CD4-positive, alpha-beta T cell (primary cell): ENCODE measurements around the gene CIZ1. TPM values are rescaled to one million over a fixed set of nuclear protein-coding genes. Genes with fewer than 3 reads are reported as not detected.

Experiments used
- ATAC-seq: fragments of 200-7000 bp; cut with Tn5 transposase; one replicate; pipeline ENCODE4 v1.10.0; 2022; ENCODE audit warnings: mild to moderate bottlenecking; ENCODE audit not compliant: poor library complexity
- CTCF ChIA-PET: fragments of 350-600 bp; sonication (Branson Sonifier 250); formaldehyde crosslinking; loops from one replicate; lab custom pipeline; 2021; ENCODE audit warnings: antibody characterized with exemption, inconsistent platforms; lab: Charles Lee
- POLR2A ChIA-PET: fragments of 350-600 bp; sonication (Branson Sonifier 250); formaldehyde crosslinking; loops from one replicate; lab custom pipeline; 2021; ENCODE audit warnings: antibody characterized with exemption, inconsistent platforms; lab: Charles Lee
- DNase-seq, 14 experiments: peaks; one replicate each; pipeline ENCODE4 v3.0.0-alpha.2; 2013 to 2020; ENCODE audit warnings: mixed read lengths in 2 of 14
- H3K27ac ChIP-seq, 2 donors: one replicate each; pipeline versions ENCODE4 v1.5.1 to v1.7.0; 2013; ENCODE audit warnings: low read length in 2 of 2, low read depth in 1 of 2, mild to moderate bottlenecking in 1 of 2
- H3K27me3 ChIP-seq, 2 experiments: 1 replicate in 1 of 2; 2 replicates in 1 of 2; pipeline versions ENCODE4 v1.6.1 to v1.7.0; 2013; ENCODE audit warnings: low read length in 2 of 2, control low read depth in 1 of 2, mild to moderate bottlenecking in 1 of 2, moderate library complexity in 1 of 2; ENCODE audit not compliant: insufficient read depth in 2 of 2, control insufficient read depth in 1 of 2
- H3K36me3 ChIP-seq: one replicate; pipeline ENCODE4 v1.6.1; 2013; ENCODE audit warnings: low read length, control low read depth; ENCODE audit not compliant: insufficient read depth
- H3K4me1 ChIP-seq: one replicate; pipeline ENCODE4 v1.6.1; 2013; ENCODE audit warnings: low read length, control low read depth; ENCODE audit not compliant: insufficient read depth
- H3K4me3 ChIP-seq: one replicate; pipeline ENCODE4 v1.5.1; 2013; ENCODE audit warnings: mild to moderate bottlenecking, low read length, moderate library complexity
- H3K9me3 ChIP-seq, 2 experiments: 1 replicate in 1 of 2; 2 replicates in 1 of 2; pipeline versions ENCODE4 v1.6.1 to v1.7.0; 2013; ENCODE audit warnings: low read length in 2 of 2, mild to moderate bottlenecking in 2 of 2, control low read depth in 1 of 2, moderate library complexity in 1 of 2; ENCODE audit not compliant: control insufficient read depth in 1 of 2, insufficient read depth in 1 of 2
- H3K27ac Mint-ChIP-seq: one replicate; pipeline ENCODE4 v1.8.0; 2020; ENCODE audit warnings: mixed read lengths
- H3K27me3 Mint-ChIP-seq: one replicate; pipeline ENCODE4 v1.8.0; 2021; ENCODE audit warnings: mixed read lengths
- H3K36me3 Mint-ChIP-seq: one replicate; pipeline ENCODE4 v1.8.0; 2021; ENCODE audit warnings: low read depth, mixed read lengths
- H3K4me1 Mint-ChIP-seq: one replicate; pipeline ENCODE4 v1.8.0; 2021; ENCODE audit warnings: low read depth, mixed read lengths
- H3K4me3 Mint-ChIP-seq: one replicate; pipeline ENCODE4 v1.8.0; 2020; ENCODE audit warnings: mild to moderate bottlenecking, mixed read lengths
- H3K9me3 Mint-ChIP-seq: one replicate; pipeline ENCODE4 v1.8.0; 2020; ENCODE audit warnings: mixed read lengths
- intact Hi-C, 2 experiments: fragments of 100-400 bp; cut with DNase I in 1 of 2; cut with micrococcal nuclease in 1 of 2; formaldehyde crosslinking; loops; one replicate each; pipeline versions ENCODE4 v1.15.1 to v1.9.0; 2023 to 2025; cut with DNase I, micrococcal nuclease
- total RNA-seq, 174 experiments: library from RNA in 2 of 174; stranded (reverse) in 2 of 174; gene quantifications; one replicate each; pipeline ENCODE4 v1.2.3 and lab custom pipeline; 2021 to 2026
- TF ChIP-seq, protein P1 (sequence below): fragments of 200-600 bp; IDR thresholded peaks from one replicate; pipeline ENCODE4 v1.8.0; 2022; ENCODE audit warnings: antibody characterized with exemption, mild to moderate bottlenecking

Gene CIZ1
- total RNA-seq, 2 experiments from 2014 or later, result 106 to 107 TPM

DNA sequence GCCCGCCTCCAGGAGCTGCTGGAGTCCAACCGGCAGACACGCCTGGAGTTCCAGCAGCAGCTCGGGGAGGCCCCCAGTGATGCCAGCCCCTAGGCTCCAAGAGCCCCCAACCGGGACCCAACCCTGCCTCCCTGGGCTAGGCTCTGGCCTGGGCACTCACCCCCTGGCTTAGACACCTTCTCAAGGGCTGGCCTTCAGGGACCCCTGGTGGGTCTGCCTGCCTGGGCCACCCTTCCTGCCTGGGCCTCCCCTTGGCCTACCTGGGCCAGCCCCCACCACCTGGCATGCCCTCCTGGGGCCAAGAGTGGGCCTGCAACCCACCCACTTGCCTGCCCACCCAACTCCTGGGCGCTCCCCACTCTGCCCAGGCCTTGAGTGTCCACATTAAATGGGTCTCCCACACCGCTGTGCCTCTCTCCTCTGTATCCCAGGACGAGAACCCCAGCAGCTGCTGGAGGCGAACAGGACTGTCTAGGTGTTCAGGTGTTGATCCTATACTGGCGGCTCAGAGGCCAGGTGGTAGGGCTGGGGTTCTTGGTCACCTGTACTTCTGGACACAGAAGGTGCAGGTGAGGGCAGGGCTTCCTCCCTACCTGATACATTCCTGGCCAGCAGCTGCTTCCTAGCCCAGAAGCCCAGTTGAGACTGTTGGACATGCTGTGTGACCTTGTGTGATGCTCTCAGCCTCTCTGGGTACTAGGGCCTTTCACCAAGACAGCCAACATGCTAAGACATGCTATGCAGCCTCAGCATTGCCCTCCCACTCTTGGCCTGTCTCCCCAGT lies 27.7 kb downstream of the CIZ1 start:
- no peak overlapping the region for H3K27ac Mint-ChIP-seq
- H3K4me1 Mint-ChIP-seq, result peaks cover 20% of the 10 kb centered on the region
- Histone ChIP-seq H3K36me3 (peaks cover 49% of the 10 kb centered on the region), H3K27me3 (no peaks in the 10 kb centered on the region), H3K4me3 (no peak overlapping the region), H3K4me1 (peaks cover 24% of the 10 kb centered on the region), H3K27ac (no peak overlapping the region), H3K9me3 (no peaks in the 10 kb centered on the region)
- ATAC-seq (no peak), DNase-seq (no peak)
- H3K27me3 Mint-ChIP-seq, result no peaks in the 10 kb centered on the region
- H3K4me3 Mint-ChIP-seq, result no peak overlapping the region
- H3K36me3 Mint-ChIP-seq, result peaks cover 52% of the 10 kb centered on the region
- ChIA-PET CTCF (interaction anchor here (1.5 kb wide), 1 partner anchor 8 kb away, joined by 4 read pairs; no protein-coding TSS in a partner anchor), POLR2A (no interaction called here)
- TF ChIP-seq, protein P1, sequence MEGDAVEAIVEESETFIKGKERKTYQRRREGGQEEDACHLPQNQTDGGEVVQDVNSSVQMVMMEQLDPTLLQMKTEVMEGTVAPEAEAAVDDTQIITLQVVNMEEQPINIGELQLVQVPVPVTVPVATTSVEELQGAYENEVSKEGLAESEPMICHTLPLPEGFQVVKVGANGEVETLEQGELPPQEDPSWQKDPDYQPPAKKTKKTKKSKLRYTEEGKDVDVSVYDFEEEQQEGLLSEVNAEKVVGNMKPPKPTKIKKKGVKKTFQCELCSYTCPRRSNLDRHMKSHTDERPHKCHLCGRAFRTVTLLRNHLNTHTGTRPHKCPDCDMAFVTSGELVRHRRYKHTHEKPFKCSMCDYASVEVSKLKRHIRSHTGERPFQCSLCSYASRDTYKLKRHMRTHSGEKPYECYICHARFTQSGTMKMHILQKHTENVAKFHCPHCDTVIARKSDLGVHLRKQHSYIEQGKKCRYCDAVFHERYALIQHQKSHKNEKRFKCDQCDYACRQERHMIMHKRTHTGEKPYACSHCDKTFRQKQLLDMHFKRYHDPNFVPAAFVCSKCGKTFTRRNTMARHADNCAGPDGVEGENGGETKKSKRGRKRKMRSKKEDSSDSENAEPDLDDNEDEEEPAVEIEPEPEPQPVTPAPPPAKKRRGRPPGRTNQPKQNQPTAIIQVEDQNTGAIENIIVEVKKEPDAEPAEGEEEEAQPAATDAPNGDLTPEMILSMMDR, result no peak
- H3K9me3 Mint-ChIP-seq, result no peaks in the 10 kb centered on the region
- intact Hi-C loops, result no loop called here

DNA sequence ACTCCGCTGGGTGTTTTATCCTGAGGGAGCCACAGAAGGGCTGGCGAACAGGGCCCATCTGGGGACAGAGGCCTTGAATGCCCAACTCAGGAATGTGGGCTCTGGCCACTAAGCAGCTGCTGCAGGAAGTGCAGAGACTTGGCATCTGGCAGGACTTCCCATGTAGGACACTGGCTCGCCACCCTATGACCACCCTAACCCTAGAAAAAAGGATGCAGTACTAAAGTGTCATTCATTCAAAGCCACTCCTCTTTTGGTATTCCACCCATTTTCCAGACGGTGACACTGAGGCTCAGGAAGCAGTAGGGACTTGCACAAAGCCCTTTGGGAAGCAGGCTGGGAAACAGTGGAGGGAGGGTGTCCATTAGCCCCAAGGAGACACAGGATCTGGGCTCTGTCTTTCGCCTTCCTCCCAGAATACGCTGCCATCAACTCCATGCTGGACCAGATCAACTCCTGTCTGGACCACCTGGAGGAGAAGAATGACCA lies 28.3 kb downstream of the CIZ1 start:
- POLR2A ChIA-PET, result no interaction called here
- no peak overlapping the region for H3K4me3 ChIP-seq
- H3K27me3 Mint-ChIP-seq, result no peaks in the 10 kb centered on the region
- peaks cover 47% of the 10 kb centered on the region for H3K36me3 Mint-ChIP-seq
- peaks cover 24% of the 10 kb centered on the region for H3K4me1 ChIP-seq
- CTCF ChIA-PET, result interaction anchor here (1.5 kb wide), 1 partner anchor 9 kb away, joined by 4 read pairs; no protein-coding TSS in a partner anchor
- TF ChIP-seq, protein P1, result no peak
- no peaks in the 10 kb centered on the region for H3K27me3 ChIP-seq
- peak overlapping the region; percentile 47 for H3K27ac Mint-ChIP-seq
- ATAC-seq, result no peak
- intact Hi-C loops, result no loop called here
- no peaks in the 10 kb centered on the region for H3K9me3 ChIP-seq
- H3K9me3 Mint-ChIP-seq, result no peaks in the 10 kb centered on the region
- no peak overlapping the region for H3K27ac ChIP-seq
- DNase-seq, result no peak
- H3K4me1 Mint-ChIP-seq, result peaks cover 20% of the 10 kb centered on the region
- H3K4me3 Mint-ChIP-seq, result no peak overlapping the region
- H3K36me3 ChIP-seq, result peaks cover 45% of the 10 kb centered on the region

DNA sequence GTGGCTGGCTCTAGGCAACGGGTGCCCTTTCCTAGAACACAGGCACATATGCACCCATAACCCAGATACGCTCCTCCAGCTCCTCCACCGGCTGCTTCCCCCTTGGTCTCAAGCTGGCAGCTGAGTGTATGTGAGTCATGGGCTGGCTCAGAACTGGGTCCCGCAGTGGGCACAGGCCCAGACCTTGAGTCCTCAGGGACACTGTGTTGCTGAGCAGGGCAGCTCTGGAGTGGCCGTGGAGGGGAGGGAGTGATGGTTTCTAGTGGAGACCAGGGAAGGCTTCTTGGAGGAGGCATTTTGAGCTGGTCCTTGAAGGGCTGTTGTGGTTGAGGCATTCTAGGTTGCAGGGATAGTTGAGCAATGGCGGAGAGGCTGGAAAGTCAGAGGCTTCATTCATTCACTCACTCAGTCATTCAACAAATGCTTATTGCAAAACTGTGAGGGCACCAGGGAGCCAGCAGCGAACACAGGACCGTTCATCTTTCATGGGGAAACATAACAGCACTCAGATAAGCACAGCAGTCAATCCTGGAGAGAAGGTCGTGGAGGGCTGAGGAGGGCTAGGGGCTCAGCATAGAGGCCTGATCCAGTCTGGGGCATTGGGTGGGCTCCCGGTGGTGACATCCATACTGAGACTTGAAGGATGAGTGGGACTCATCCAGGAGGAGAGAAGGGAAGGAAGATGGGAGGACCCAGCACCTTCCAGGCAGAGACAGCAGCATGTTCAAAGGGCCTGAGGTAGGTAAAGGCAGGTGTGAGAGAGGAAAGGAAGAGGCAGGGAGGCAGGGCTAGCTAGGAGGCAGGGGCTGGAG lies 29.0 kb downstream of the CIZ1 start:
- Histone ChIP-seq H3K36me3 (peaks cover 39% of the 10 kb centered on the region), H3K27me3 (no peaks in the 10 kb centered on the region), H3K9me3 (no peaks in the 10 kb centered on the region), H3K27ac (no peak overlapping the region), H3K4me1 (peaks cover 24% of the 10 kb centered on the region), H3K4me3 (no peak overlapping the region)
- TF ChIP-seq, protein P1, result no peak
- ChIA-PET CTCF (interaction anchor here (1.5 to 2.9 kb wide), 2 partner anchors 10 to 29 kb away, joined by 4 to 8 read pairs; partner anchors contain the start of gene CIZ1), POLR2A (interaction anchor here (0.7 to 1.5 kb wide), 2 partner anchors 24 to 113 kb away, joined by 3 to 4 read pairs; partner anchors contain the start of genes GOLGA2 and SWI5)
- Mint-ChIP-seq H3K4me3 (peak overlapping the region; percentile 89), H3K27ac (peak overlapping the region; percentile 47), H3K36me3 (peaks cover 40% of the 10 kb centered on the region), H3K27me3 (no peaks in the 10 kb centered on the region), H3K4me1 (peaks cover 20% of the 10 kb centered on the region), H3K9me3 (no peaks in the 10 kb centered on the region)
- DNase-seq (no peak), ATAC-seq (no peak)
- intact Hi-C loops, result no loop called here
